Parathyroid adenoma (tissue), 2 donors: ENCODE data around the gene THOC6.
"Not testable (repeated sequence)": the region's sequence is repeated elsewhere in the genome, so short reads cannot be mapped to it uniquely, and the experiment has no call there.

Experiments used
- H2AFZ ChIP-seq: fragments of 300-600 bp; sonication (generic); one replicate; pipeline ENCODE4 v1.7.0; 2017; ENCODE audit warnings: antibody characterized with exemption, mild to moderate bottlenecking
- H3K27ac ChIP-seq: fragments of 300-600 bp; sonication (generic); one replicate; pipeline ENCODE4 v1.7.0; 2017
- H3K27me3 ChIP-seq: fragments of 300-600 bp; sonication (generic); one replicate; pipeline ENCODE4 v1.7.0; 2017; ENCODE audit warnings: low read length; ENCODE audit not compliant: control insufficient read depth, insufficient read depth
- H3K36me3 ChIP-seq: fragments of 300-600 bp; sonication (generic); one replicate; pipeline ENCODE4 v1.7.0; 2017; ENCODE audit warnings: low read length; ENCODE audit not compliant: control insufficient read depth, insufficient read depth
- H3K4me1 ChIP-seq: fragments of 300-600 bp; sonication (generic); one replicate; pipeline ENCODE4 v1.7.0; 2017; ENCODE audit warnings: control low read depth
- H3K4me2 ChIP-seq: fragments of 300-600 bp; sonication (generic); one replicate; pipeline ENCODE4 v1.7.0; 2017; ENCODE audit warnings: low read length
- H3K4me3 ChIP-seq: fragments of 300-600 bp; sonication (generic); one replicate; pipeline ENCODE4 v1.7.0; 2017; ENCODE audit warnings: low read depth, low read length
- H3K79me2 ChIP-seq: fragments of 300-600 bp; sonication (generic); one replicate; pipeline ENCODE4 v1.7.0; 2017; ENCODE audit warnings: control low read depth
- H3K9ac ChIP-seq: fragments of 300-600 bp; sonication (generic); one replicate; pipeline ENCODE4 v1.7.0; 2017; ENCODE audit warnings: mild to moderate bottlenecking
- H3K9me3 ChIP-seq: fragments of 300-600 bp; sonication (generic); one replicate; pipeline ENCODE4 v1.7.0; 2017; ENCODE audit warnings: low read length; ENCODE audit not compliant: control insufficient read depth
- TF ChIP-seq, protein P1 (sequence below): fragments of 300-600 bp; sonication (generic); IDR thresholded peaks from one replicate; pipeline ENCODE4 v1.7.0; 2017; ENCODE audit warnings: antibody characterized with exemption, mild to moderate bottlenecking
- donor health status: primary hyperparathyroidism.

The THOC6 gene

DNA sequence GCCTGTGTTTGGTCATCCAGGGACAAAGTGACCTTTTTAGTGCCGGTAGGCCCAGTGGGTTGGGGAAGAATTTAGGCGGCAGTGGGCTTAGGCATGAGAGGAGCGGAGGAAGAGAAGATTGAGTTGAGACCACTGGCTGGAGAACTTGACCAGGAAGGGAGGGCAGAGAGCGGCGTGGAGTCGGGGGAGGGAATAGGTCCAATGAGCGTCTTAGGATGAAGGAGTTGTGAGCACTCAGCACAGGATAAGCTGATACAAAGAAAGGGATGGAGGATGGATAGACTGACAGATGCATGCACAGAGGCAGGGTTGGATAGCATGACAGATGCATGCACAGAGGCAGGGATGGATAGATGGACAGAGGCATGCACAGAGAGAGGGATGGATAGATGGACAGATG, 49.6 kb downstream of the THOC6 start:
- H3K4me2 ChIP-seq: no peak overlapping the region
- no peak overlapping the region for H3K4me3 ChIP-seq
- H3K27ac ChIP-seq: no peak overlapping the region
- no peaks in the 10 kb centered on the region for H3K27me3 ChIP-seq
- H3K79me2 ChIP-seq: no peaks in the 10 kb centered on the region
- no peaks in the 10 kb centered on the region for H3K36me3 ChIP-seq
- H2AFZ ChIP-seq: no peak overlapping the region
- no peak overlapping the region for H3K9ac ChIP-seq
- H3K4me1 ChIP-seq: no peaks in the 10 kb centered on the region
- TF ChIP-seq, protein P1, sequence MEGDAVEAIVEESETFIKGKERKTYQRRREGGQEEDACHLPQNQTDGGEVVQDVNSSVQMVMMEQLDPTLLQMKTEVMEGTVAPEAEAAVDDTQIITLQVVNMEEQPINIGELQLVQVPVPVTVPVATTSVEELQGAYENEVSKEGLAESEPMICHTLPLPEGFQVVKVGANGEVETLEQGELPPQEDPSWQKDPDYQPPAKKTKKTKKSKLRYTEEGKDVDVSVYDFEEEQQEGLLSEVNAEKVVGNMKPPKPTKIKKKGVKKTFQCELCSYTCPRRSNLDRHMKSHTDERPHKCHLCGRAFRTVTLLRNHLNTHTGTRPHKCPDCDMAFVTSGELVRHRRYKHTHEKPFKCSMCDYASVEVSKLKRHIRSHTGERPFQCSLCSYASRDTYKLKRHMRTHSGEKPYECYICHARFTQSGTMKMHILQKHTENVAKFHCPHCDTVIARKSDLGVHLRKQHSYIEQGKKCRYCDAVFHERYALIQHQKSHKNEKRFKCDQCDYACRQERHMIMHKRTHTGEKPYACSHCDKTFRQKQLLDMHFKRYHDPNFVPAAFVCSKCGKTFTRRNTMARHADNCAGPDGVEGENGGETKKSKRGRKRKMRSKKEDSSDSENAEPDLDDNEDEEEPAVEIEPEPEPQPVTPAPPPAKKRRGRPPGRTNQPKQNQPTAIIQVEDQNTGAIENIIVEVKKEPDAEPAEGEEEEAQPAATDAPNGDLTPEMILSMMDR: no peak
- H3K9me3 ChIP-seq: no peaks in the 10 kb centered on the region

DNA sequence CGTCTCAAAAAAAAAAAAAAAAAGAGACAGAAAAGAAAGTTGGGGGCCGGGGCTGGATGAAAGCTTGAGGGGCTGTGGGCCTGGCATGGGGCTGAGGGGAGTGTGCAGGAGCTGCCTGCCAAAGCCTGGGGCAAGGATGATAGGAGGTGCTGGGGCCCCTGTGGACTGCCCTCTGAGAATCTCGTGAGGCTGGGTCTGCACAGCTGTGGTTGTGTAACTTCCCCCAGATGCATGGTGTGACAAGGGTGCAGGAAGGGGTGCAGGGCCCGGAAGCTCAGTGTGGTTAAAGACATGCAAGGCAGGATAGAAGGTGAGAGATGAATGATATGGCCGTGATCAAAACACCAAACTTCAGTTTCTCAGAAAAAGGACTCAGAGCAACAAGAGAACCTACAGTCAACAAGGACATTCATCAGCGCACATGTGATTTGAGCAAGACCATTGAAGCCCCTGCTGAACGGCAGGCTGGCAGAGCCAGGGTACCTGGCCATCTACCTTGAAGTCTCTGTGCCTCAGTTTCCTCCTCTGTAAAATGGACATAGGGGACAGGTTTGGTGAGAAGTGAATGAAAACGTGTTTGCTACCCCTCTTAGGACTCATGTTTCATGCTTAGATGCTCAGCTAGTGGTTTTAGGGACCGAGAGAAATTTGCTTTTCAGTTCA, 51.2 kb downstream of the THOC6 start:
- H3K9ac ChIP-seq: no peak overlapping the region
- no peak overlapping the region for H3K4me2 ChIP-seq
- no peaks in the 10 kb centered on the region for H3K4me1 ChIP-seq
- TF ChIP-seq, protein P1: no peak
- H3K79me2 ChIP-seq: no peaks in the 10 kb centered on the region
- no peaks in the 10 kb centered on the region for H3K27me3 ChIP-seq
- H3K36me3 ChIP-seq: no peaks in the 10 kb centered on the region
- no peaks in the 10 kb centered on the region for H3K9me3 ChIP-seq
- H2AFZ ChIP-seq: no peak overlapping the region
- H3K27ac ChIP-seq: no peak overlapping the region
- H3K4me3 ChIP-seq: no peak overlapping the region

GRCh38 chr16:3075523-3075915, 51.7 kb downstream of the THOC6 start:
- Histone ChIP-seq H3K4me2 (no peak overlapping the region), H3K4me1 (no peaks in the 10 kb centered on the region), H3K27me3 (no peaks in the 10 kb centered on the region), H3K9me3 (no peaks in the 10 kb centered on the region), H3K4me3 (no peak overlapping the region), H3K36me3 (no peaks in the 10 kb centered on the region), H3K27ac (no peak overlapping the region), H3K9ac (no peak overlapping the region), H2AFZ (no peak overlapping the region), H3K79me2 (no peaks in the 10 kb centered on the region)
- TF ChIP-seq, protein P1: no peak

GRCh38 chr16:3075946-3076345, 52.1 kb downstream of the THOC6 start:
- H3K36me3 ChIP-seq, H3K27ac ChIP-seq, H3K4me2 ChIP-seq, H3K4me1 ChIP-seq, H3K9ac ChIP-seq, H2AFZ ChIP-seq, H3K4me3 ChIP-seq, H3K27me3 ChIP-seq, H3K79me2 ChIP-seq, H3K9me3 ChIP-seq: not testable (repeated sequence)

DNA sequence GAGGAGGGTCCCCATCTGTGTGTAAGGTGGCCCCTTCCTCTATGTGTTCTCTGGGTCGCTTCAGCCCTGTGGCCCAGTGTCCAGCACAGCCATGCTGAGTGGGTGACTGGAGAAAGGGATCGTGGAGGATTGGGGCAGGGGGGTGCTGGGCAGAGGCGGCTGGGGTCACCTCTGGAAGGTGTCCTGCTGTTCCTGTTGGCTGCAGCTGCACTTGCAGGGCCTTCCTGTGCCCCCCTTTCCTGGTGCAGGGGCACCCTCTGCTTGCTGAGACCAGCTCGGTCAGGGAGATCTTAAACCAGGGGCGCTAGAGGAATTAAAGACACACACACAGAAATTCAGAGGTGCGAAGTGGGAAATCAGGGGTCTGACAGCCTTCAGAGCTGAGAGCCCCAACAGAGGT, 52.7 kb downstream of the THOC6 start:
- Histone ChIP-seq H3K27ac (no peak overlapping the region), H3K79me2 (no peaks in the 10 kb centered on the region), H2AFZ (no peak overlapping the region), H3K9me3 (no peaks in the 10 kb centered on the region), H3K9ac (no peak overlapping the region), H3K36me3 (no peaks in the 10 kb centered on the region), H3K4me2 (no peak overlapping the region), H3K27me3 (no peaks in the 10 kb centered on the region), H3K4me3 (no peak overlapping the region), H3K4me1 (no peaks in the 10 kb centered on the region)
- TF ChIP-seq, protein P1: no peak
